ENCODE data around the gene CEND1.

Gene CEND1

GRCh38 chr11:783581-784015 lies 6.3 kb downstream of the CEND1 start:
- DNase-seq (ENCODE audit: low read depth), result no peak
- TF ChIP-seq CTCF (IDR thresholded peaks at IDR 0.05; ENCODE audit: insufficient read depth, low read depth, low read length, missing control alignments), result peak; percentile 10
- no peak overlapping the region for H3K4me3 ChIP-seq (ENCODE audit: low read depth, low read length)

- no peak for TF ChIP-seq CTCF (IDR thresholded peaks at IDR 0.05; ENCODE audit: insufficient read depth, low read depth, low read length, missing control alignments)
- DNase-seq (ENCODE audit: low read depth), result no peak
- no peak overlapping the region for H3K4me3 ChIP-seq (ENCODE audit: low read depth, low read length)
These were observed 7.4 kb downstream of the CEND1 start for GRCh38 chr11:782264-783174.

- no peak overlapping the region for H3K4me3 ChIP-seq (ENCODE audit: low read depth, low read length)
- no peak for TF ChIP-seq CTCF (IDR thresholded peaks at IDR 0.05; ENCODE audit: insufficient read depth, low read depth, low read length, missing control alignments)
- no peak for DNase-seq (ENCODE audit: low read depth)
These were observed 9.8 kb downstream of the CEND1 start for GRCh38 chr11:779955-780532.

GRCh38 chr11:778976-779954 lies 10.6 kb downstream of the CEND1 start:
- no peak for TF ChIP-seq CTCF (IDR thresholded peaks at IDR 0.05; ENCODE audit: insufficient read depth, low read depth, low read length, missing control alignments)
- no peak overlapping the region for H3K4me3 ChIP-seq (ENCODE audit: low read depth, low read length)
- peak; percentile 1 for DNase-seq (ENCODE audit: low read depth)

- no peak for TF ChIP-seq CTCF (IDR thresholded peaks at IDR 0.05; ENCODE audit: insufficient read depth, low read depth, low read length, missing control alignments)
- peak within 1 kb of the TSS; percentile 92 for H3K4me3 ChIP-seq (ENCODE audit: low read depth, low read length)
- DNase-seq (ENCODE audit: low read depth), result peak; percentile 93
These were observed 12.3 kb downstream of the CEND1 start, which contains the start of gene GATD1 for GRCh38 chr11:777288-778255. Gene GATD1 (minus strand): TSS chr11:777487. CDS start chr11:777462, 25 bp downstream.

Measured in GM12865 (cell line).